Lower leg skin (tissue), 4 donors: ENCODE data around the gene FMNL2. TPM values are rescaled to one million over a fixed set of nuclear protein-coding genes. Genes with fewer than 3 reads are reported as not detected.

Source experiments
- DNase-seq, 2 donors: peaks; one replicate each; pipeline ENCODE4 v3.0.0-alpha.2; 2019; ENCODE audit warnings: low spot score in 2 of 2
- H3K4me3 ChIP-seq: fragments of 200-600 bp; sonication (generic); 2 replicates; pipeline ENCODE4 v1.5.1; 2017; ENCODE audit warnings: mild to moderate bottlenecking, low read depth; ENCODE audit not compliant: poor library complexity, severe bottlenecking
- POLR2A ChIP-seq, 2 donors: fragments of 450-650 bp; IDR thresholded peaks; one replicate each; pipeline ENCODE4 v1.6.1; 2016 to 2017; ENCODE audit warnings: antibody characterized with exemption in 2 of 2, mild to moderate bottlenecking in 1 of 2, moderate library complexity in 1 of 2
- WGBS, 2 donors: methylation state at CpG; one replicate each; pipeline ENCODE4 v1.1.5; 2018; 5-methylcytosine and 5-hydroxymethylcytosine counted together
- intact Hi-C: fragments of 100-400 bp; cut with DNase I; formaldehyde crosslinking; loops from one replicate; pipeline ENCODE4 v1.15.0; 2023; ENCODE audit warnings: low total_unique reads
- total RNA-seq, 4 donors: library from RNA; depleted of rRNA; stranded (reverse); fragments of >200 nt; gene quantifications; one replicate each; pipeline ENCODE4 v1.1.0, GENCODE V29; 2016
- TF ChIP-seq, protein P1 (sequence below), 3 donors: fragments of 450-650 bp; IDR thresholded peaks; one replicate each; pipeline ENCODE4 v1.5.1; 2016; ENCODE audit warnings: antibody characterized with exemption in 3 of 3, mild to moderate bottlenecking in 3 of 3, moderate library complexity in 2 of 3

Gene FMNL2
- total RNA-seq, 4 donors from 2014 or later: 9.6 to 18.3 (median 12.9) TPM

DNA sequence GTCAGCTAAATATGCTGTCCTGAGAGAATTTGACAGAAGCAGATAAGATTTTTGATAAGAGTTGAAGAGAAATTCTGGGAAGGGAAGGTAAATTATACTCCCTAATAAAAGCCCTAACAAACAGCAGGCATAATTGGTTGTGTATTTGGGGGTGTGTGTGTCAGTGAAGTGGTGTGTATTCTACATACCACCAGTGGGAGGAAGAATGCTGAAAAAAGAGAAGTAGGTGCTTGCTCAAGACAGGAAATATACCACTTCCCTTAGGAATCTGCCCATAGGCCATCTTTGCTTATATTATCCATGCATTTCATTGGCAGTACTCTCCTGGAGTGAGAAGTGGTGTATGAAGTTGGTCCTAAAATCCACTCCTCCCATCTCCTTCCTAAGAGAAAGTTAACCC, 76.2 kb downstream of the FMNL2 start:
- no peak for TF ChIP-seq POLR2A (IDR thresholded peaks at IDR 0.05)
- TF ChIP-seq, protein P1, sequence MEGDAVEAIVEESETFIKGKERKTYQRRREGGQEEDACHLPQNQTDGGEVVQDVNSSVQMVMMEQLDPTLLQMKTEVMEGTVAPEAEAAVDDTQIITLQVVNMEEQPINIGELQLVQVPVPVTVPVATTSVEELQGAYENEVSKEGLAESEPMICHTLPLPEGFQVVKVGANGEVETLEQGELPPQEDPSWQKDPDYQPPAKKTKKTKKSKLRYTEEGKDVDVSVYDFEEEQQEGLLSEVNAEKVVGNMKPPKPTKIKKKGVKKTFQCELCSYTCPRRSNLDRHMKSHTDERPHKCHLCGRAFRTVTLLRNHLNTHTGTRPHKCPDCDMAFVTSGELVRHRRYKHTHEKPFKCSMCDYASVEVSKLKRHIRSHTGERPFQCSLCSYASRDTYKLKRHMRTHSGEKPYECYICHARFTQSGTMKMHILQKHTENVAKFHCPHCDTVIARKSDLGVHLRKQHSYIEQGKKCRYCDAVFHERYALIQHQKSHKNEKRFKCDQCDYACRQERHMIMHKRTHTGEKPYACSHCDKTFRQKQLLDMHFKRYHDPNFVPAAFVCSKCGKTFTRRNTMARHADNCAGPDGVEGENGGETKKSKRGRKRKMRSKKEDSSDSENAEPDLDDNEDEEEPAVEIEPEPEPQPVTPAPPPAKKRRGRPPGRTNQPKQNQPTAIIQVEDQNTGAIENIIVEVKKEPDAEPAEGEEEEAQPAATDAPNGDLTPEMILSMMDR (IDR thresholded peaks at IDR 0.05): no peak
- no peak for DNase-seq
- no peak overlapping the region for H3K4me3 ChIP-seq
- intact Hi-C loops: no loop called here

DNA sequence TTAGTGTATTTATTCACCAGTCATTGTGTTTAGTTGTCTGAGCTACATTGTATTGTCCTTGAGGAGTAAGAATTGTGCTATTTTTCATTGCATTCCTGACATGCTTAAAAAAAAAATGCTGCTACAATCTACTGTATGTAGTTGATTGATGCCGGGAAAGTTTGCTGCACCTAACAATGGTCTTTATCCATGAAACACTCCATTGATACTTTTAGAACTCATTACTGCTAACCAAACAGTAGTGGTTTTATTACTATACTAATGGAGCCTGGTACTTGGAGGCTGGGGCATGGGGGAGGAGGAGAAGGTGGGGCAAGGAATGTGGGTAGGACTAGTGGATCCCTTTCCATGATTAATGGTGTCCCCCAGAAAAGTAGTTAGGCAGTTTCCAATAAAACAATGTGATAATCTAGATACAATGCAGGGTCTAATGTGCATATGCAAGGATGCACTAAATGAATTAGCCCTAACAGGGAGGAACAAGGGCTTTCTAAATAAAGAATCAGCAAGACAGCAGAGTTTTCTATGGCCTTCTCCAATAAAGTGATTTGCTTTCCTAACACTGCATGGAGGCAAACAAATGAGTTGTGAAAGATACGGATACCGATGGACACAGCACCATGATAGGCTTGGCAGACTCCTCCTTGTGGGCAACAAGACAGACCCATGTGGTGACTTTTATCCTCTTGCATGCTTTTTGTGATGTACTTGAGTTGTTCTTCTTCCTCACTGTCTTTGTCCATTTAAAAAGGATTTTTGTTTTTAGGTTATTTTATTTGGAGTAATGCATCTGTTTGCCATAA, 78.5 kb downstream of the FMNL2 start:
- no peak overlapping the region for H3K4me3 ChIP-seq
- intact Hi-C loops: no loop called here
- 87 to 90% methylated on average over 3 of the region's 3 CpGs for WGBS, 2 donors
- TF ChIP-seq POLR2A (IDR thresholded peaks at IDR 0.05): no peak
- TF ChIP-seq, protein P1 (IDR thresholded peaks at IDR 0.05): no peak
- DNase-seq: no peak

DNA sequence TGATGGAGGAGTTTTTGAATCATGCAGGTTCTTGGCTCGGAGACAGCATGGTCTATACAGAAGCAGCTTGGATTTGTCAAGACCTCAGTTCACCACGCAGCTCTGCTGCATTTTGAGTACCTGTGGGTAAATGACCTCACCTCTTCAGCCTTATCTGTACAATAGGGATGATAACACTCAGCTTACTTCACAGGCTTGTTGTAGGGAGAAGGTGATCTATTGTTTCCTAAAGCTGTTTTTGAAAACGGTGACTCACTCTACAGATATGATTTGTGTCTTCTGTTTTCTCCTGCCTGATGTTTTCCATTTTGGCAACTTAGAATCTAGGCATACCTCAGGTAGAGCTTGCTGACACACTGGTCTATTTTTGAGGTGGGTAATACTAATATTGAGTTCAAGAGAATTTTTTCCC, 80.3 kb downstream of the FMNL2 start:
- DNase-seq: no peak
- WGBS, 2 donors: 44 to 54% methylated on average over 3 of the region's 3 CpGs
- TF ChIP-seq POLR2A (IDR thresholded peaks at IDR 0.05): no peak
- TF ChIP-seq, protein P1 (IDR thresholded peaks at IDR 0.05): no peak
- H3K4me3 ChIP-seq: no peak overlapping the region
- intact Hi-C loops: no loop called here

DNA sequence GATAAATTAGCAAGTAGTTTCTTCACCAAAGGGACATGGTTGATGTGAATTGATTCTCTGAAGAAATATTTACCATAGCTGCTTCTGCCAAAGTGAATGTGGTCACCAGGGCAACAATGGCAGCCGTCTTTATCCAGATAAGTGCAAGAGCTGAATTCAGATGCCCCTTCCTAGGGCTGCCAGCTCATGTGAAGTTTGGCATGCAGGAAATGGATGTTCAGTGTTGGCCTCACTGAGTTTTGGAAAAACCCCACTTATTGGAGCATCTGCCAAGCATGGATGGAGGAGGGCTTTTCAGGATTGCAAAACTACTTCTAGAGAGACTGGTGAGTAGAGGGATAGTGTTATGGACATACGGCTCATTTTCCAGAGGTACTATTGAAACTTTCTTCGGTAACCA, 80.8 kb downstream of the FMNL2 start:
- intact Hi-C loops: no loop called here
- WGBS, 2 donors: 65 to 67% methylated on average over 3 of the region's 3 CpGs
- TF ChIP-seq, protein P1 (IDR thresholded peaks at IDR 0.05): no peak
- TF ChIP-seq POLR2A (IDR thresholded peaks at IDR 0.05): no peak
- DNase-seq: no peak
- H3K4me3 ChIP-seq: no peak overlapping the region

DNA sequence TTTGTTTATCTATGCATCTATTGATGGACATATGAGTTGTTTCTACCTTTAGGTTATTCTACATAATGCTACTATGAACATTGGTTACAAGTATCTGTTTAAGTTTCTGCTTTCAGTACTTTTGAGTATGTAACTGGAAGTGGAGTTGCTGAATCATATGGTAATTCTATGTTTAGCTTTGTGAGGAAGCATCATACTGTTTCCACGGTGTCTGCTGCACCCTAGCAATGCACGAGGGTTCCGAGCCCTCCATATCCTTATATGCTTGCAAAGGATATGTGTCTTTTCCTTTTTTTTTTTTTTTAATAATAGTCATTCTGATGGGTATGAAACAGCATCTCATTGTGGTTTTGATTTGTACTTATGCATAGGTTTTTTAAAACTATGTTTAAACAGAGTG, 83.7 kb downstream of the FMNL2 start:
- 72 to 78% methylated on average over 3 of the region's 3 CpGs for WGBS, 2 donors
- DNase-seq: no peak
- TF ChIP-seq, protein P1 (IDR thresholded peaks at IDR 0.05): no peak
- no peak for TF ChIP-seq POLR2A (IDR thresholded peaks at IDR 0.05)
- intact Hi-C loops: no loop called here
- no peak overlapping the region for H3K4me3 ChIP-seq

DNA sequence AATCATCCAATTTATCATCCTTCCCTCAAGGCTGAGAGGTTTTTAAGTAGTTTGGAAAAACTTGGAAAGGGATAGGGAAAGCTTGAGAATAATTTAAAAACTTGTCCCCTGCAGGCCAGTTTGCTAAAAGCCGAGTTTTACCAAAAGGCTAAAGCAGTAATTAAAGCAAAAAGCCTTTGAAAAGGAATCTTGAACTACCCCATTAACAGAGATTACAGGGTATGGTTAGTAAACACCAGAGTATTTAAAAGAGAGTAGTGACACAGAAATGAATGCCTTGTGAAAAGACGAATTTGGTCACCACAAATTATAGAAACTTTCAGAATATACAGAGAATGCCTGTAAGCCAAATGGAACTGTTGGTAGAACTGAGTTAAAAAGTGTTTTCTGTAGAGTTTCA, 85.0 kb downstream of the FMNL2 start:
- WGBS, 2 donors: 75 to 84% methylated on average over 2 of the region's 2 CpGs
- intact Hi-C loops: no loop called here
- TF ChIP-seq, protein P1 (IDR thresholded peaks at IDR 0.05): no peak
- TF ChIP-seq POLR2A (IDR thresholded peaks at IDR 0.05): no peak

More for the DNA sequence above, 85.0 kb downstream of the FMNL2 start:
- no peak overlapping the region for H3K4me3 ChIP-seq
- DNase-seq: no peak
